ENCODE results near the gene NRG2. TPM values are rescaled to one million over a fixed set of nuclear protein-coding genes. Genes with fewer than 3 reads are reported as not detected.

Gene NRG2
- total RNA-seq, 4 donors from 2014 or later = 1.1 to 2.9 (median 1.8) TPM

DNA sequence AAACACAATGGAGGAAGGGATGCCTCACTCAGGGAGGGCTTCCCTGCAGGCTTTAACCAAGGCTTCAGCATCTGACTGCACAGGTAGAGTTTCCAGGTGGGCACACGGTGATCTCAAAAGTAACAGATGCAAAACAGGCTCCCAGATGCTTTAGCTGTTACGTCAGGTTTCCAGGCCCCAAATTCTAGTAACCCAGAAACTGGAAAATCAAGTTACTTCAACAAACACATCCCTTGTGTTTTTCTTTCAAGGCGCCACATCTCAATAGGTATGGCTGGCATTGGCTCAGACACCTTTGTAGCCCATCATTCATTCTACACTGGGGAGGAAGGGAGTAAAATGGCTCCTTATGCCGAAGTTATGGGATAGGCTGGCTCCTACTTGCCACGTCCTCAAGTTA lies 27.4 kb downstream of the NRG2 start:
- Histone ChIP-seq H3K27ac (no peak overlapping the region), H3K27me3 (peaks cover 6% of the 10 kb centered on the region), H3K36me3 (no peaks in the 10 kb centered on the region), H3K9me3 (no peaks in the 10 kb centered on the region), H3K4me1 (peaks cover 0 to 5% of the 10 kb centered on the region in 2 donors), H3K4me3 (replicated peaks in 1 of 3) (no peak overlapping the region)
- DNase-seq = no peak
- intact Hi-C loops (cut with DNase I) = no loop called here
- TF ChIP-seq, protein P1, sequence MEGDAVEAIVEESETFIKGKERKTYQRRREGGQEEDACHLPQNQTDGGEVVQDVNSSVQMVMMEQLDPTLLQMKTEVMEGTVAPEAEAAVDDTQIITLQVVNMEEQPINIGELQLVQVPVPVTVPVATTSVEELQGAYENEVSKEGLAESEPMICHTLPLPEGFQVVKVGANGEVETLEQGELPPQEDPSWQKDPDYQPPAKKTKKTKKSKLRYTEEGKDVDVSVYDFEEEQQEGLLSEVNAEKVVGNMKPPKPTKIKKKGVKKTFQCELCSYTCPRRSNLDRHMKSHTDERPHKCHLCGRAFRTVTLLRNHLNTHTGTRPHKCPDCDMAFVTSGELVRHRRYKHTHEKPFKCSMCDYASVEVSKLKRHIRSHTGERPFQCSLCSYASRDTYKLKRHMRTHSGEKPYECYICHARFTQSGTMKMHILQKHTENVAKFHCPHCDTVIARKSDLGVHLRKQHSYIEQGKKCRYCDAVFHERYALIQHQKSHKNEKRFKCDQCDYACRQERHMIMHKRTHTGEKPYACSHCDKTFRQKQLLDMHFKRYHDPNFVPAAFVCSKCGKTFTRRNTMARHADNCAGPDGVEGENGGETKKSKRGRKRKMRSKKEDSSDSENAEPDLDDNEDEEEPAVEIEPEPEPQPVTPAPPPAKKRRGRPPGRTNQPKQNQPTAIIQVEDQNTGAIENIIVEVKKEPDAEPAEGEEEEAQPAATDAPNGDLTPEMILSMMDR (IDR thresholded peaks at IDR 0.05) = no peak
- TF ChIP-seq POLR2A (IDR thresholded peaks at IDR 0.05) = no peak
- WGBS, 2 donors = 63 to 82% methylated on average over 5 of the region's 5 CpGs

DNA sequence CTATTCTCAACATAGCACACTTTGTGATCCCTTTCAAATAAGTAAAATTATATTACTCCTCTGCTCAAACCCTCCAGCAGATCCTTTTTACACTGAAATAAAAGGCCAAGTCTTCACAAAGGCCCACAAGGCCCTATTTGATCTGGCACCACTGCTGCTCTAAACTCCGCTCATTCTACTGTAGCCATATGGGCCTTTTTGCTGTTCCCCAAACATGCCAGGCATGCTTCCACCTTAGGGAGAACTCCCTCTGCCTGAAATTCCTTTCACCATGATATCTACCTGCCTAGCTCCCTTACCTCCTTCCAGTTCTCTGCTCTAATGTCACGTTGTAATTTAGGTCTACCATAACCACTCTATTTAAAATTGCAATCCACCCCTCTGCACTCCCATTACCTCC lies 28.3 kb downstream of the NRG2 start:
- Histone ChIP-seq H3K27ac (no peak overlapping the region), H3K4me1 (no peaks in the 10 kb centered on the region), H3K9me3 (no peaks in the 10 kb centered on the region), H3K4me3 (replicated peaks in 1 of 3) (no peak overlapping the region), H3K27me3 (peaks cover 6% of the 10 kb centered on the region), H3K36me3 (no peaks in the 10 kb centered on the region)
- TF ChIP-seq, protein P1 (IDR thresholded peaks at IDR 0.05) = no peak
- no peak for TF ChIP-seq POLR2A (IDR thresholded peaks at IDR 0.05)
- 96 to 99% methylated on average over 2 of the region's 2 CpGs for WGBS, 2 donors
- no peak for DNase-seq
- intact Hi-C loops (cut with DNase I) = no loop called here

DNA sequence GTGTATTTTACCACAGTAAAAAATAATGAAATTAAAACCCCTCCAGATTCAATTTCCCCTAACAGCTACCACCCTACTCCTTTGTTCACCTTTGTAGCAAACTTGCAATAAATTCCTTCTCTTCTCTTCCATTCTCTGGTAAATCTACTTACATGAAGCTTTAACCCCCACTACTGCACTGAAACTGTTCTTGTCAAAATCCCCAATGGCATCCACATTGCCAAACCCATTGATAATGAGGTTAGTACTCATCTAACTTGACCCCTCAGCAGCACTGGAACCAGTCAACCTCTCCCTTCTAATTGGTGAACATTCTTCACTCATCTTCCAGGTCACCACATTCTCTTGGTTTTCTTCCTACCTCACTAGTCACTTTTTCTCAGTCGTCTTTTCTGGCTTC lies 29.6 kb downstream of the NRG2 start:
- TF ChIP-seq POLR2A (IDR thresholded peaks at IDR 0.05) = no peak
- TF ChIP-seq, protein P1 (IDR thresholded peaks at IDR 0.05) = no peak
- Histone ChIP-seq H3K36me3 (no peaks in the 10 kb centered on the region), H3K4me3 (replicated peaks in 1 of 3) (no peak overlapping the region), H3K4me1 (no peaks in the 10 kb centered on the region), H3K9me3 (no peaks in the 10 kb centered on the region), H3K27me3 (peaks cover 6% of the 10 kb centered on the region), H3K27ac (no peak overlapping the region)
- WGBS, 2 donors = 77 to 80% methylated on average over 1 of the region's 1 CpG
- intact Hi-C loops (cut with DNase I) = no loop called here
- no peak for DNase-seq

DNA sequence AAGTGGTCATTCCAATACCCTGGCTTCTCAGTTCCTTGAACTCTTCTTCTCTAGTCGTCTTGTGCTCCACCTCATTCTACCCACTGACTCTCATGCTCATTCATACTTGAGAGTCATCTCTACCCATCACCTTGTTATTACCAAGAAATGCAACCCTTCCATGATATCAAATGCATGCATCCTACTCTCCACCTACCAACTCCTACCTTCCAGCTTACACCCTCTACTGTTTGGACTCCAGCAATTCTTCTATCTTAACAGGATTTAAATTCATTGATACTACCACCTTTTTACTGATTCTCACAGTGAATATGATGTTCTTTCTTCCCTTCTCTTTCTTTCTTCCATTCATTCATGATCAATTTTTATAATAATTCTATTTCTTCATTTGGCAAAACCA lies 30.7 kb downstream of the NRG2 start:
- no peaks in the 10 kb centered on the region for H3K4me1 ChIP-seq
- no peak for DNase-seq
- 84 to 94% methylated on average over 1 of the region's 1 CpG for WGBS, 2 donors
- no peaks in the 10 kb centered on the region for H3K9me3 ChIP-seq
- H3K27ac ChIP-seq = no peak overlapping the region
- H3K27me3 ChIP-seq = no peaks in the 10 kb centered on the region
- TF ChIP-seq, protein P1 (IDR thresholded peaks at IDR 0.05) = no peak
- TF ChIP-seq POLR2A (IDR thresholded peaks at IDR 0.05) = no peak
- intact Hi-C loops (cut with DNase I) = no loop called here
- no peaks in the 10 kb centered on the region for H3K36me3 ChIP-seq
- no peak overlapping the region for H3K4me3 ChIP-seq (replicated peaks in 1 of 3)

DNA sequence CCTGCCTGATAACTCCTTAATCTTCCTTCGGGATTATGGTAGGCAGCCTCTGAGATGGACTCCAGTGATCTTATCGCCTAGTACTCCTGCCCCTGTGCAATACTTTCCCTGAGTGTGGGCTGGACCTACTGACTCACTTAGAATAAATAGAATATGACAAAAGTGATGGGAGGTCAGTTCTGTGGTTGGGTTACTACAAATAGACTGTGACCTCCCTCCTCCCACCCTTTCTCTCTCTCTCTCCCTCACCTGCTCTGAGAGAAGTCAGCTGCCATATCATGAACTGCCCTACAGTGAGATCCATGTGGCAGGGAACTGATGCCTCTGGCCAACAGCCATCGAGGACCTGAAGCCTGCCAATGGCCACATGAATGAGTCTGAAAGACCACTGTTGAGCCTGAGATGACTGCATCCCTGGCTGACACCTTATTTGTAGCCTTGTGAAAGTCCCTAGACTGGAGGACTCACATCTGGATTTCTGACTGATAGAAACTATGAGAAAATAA lies 31.7 kb downstream of the NRG2 start:
- WGBS, 2 donors = 67 to 75% methylated on average over 3 of the region's 3 CpGs
- no peaks in the 10 kb centered on the region for H3K27me3 ChIP-seq
- intact Hi-C loops (cut with DNase I) = no loop called here
- no peak for TF ChIP-seq POLR2A (IDR thresholded peaks at IDR 0.05)
- TF ChIP-seq, protein P1 (IDR thresholded peaks at IDR 0.05) = no peak
- DNase-seq = no peak
- H3K9me3 ChIP-seq = no peaks in the 10 kb centered on the region
- no peaks in the 10 kb centered on the region for H3K36me3 ChIP-seq
- no peaks in the 10 kb centered on the region for H3K4me1 ChIP-seq
- no peak overlapping the region for H3K27ac ChIP-seq
- H3K4me3 ChIP-seq (replicated peaks in 1 of 3) = no peak overlapping the region

All from thyroid gland (tissue), 4 donors.